NCI-H1105 treated with DMSO at 0.1 percent for 48 hours (cell line): Measurements from ENCODE around the gene LRRC46.

Experiments
- DNase-seq: peaks from one replicate; lab custom pipeline; 2025; lab: John Stamatoyannopoulos, UW

Gene LRRC46

DNA sequence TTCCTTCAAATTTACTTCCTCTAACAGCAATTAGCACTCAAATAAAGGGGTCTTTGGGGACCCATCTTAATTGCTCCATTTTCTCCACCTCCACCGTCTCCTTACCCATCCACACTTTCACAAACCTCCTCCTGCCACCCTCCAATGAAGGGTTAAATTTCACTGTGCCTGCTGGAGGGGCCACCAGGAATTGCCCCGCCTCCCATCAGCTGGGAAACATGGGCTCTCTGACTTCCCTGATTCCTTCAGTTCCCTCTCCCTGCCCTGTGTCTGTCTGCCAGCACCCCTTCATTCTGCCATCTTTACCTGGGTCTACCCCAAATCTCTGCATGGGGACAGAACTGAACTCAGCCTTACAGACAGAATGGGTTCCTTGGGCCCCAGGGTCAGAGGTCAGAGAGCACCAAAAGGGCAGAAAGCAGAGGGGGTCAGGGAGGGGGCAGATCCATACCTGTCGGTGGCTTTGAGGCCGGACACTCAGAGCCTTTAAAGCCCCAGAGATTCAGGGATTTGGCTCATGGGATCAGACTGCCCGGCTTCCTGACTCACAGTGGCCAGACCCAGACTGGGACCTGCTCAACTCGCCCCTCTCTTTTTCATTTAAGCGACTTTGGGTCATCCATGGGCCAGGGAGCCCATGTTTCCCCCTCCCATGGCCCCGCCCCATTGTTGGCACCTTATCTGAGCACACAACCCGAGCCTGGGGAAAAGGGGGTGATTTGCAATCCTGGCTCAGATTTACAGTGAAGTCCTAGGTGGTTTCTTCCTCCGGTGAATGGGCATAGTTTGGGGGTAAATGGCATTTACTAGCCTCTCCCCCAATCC is 46.9 kb downstream of the LRRC46 start:
- no peak for DNase-seq

DNA sequence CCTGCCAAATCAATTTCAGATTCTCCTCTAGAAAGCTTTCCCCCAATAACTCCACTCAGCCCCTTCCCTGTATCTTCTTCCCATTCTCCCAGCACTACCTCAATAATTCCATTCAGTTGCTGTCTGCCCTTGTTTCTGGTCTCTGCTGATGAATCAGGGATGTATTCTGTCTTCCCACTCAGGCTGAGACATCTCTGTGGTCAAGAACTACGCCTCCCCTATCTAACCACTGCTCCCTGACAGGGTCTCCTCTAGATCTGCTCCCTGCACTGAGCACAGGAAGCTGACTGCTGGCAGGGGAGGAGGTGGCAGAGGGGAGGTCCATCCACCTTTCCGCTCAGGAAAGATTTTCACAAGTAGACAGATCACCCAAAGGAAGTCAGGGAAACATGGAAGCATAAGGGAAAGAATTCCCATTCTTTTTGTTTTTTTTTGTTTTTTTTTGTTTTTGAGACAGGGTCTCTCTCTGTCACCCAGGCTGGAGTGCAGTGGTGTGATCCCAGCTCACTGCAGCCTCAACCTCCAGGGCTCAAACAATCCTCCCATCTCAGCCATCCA is 47.6 kb downstream of the LRRC46 start:
- DNase-seq, result no peak

DNA sequence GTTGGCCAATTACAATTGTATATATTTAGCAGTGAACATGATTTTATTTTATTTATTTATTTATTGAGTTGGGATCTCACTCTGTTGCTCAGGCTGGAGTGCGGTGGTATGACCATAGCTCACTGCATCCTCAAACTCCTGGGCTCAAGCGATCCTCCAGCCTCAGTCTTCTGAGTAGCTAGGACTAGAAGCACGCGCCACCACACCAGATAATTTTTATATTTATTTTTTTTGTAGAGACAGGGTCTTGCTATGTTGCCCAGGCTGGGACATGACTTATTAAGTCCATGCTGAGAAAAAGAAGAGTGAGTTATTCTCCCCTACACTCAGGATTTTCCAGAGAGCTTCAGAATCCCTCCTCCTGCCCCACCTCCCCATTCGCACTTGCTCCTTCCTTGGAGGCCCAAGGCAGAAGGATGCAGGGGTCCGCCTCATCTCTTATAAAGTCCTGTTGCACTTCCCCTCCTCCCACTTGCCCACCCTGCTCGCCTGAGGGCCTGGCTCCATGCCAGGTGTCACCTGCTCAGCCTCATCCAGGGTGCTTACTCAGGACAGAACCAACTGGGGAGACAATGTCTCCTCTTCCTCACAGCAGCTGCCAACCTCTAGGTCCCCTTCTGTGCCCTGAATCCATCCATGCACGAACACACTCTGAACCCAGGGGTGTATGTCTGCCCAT is 48.4 kb downstream of the LRRC46 start:
- DNase-seq, result no peak

DNA sequence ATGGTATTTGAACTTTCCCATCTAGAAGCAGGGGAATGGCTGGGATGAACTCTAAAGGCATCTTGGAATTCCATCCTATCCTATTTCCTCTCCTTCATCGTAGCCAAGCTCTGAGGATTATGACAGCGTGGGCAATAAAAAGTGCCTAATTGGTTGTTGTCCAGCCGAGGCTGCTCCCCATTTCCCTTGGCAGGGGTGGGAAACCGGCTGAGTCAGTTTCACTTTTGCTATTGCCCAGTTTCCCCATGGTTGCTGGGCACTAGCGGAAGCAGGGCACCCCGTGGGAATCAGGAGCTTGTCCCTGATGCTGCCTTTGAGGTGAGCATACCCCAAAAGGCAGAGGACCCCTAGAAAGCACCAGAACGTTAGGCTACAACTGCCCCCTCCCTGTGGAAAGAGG is 50.8 kb downstream of the LRRC46 start:
- DNase-seq, result no peak

DNA sequence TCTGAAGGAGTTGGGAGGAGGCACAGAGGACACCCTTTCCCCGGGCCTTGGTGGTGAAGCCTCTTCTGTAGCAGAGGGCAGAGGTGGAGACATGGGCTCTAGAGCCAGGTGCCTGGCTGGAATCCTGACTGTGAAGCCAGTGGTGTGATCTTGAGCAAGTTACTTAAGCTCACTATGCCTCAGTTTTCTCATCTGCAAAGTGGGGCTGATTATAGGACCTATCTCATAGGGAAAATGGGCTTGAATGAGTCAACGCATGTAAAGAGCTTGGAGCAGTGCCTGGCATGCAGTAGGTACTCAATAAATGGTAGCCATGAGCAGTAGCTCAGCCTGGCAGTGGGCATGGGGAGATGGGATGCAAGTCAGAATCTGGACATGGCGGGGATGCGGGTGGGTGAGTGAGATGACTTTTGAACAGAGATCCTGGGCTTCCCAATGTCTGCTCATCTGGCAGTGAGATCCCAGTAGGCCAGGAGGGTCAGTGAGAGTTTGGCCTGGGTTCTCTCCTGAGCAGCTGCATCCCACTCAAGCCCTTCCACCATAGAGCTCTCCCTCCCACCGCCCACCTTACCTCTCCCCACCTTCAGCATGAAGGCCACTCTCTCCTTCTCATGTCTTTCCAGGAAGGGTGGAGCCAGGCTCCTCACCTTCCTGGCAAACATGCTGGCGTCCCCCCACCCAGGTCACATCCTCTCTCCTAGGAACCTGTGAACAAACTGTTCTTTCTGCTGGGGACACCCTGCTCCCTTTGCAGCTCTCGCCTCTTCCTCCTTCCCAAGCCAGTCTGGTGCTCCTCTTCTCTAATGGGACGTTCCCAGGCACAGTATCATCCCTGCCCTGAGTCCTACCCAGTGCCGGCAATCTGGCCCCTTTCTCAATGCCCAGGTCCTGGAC is 51.5 kb downstream of the LRRC46 start:
- no peak for DNase-seq

DNA sequence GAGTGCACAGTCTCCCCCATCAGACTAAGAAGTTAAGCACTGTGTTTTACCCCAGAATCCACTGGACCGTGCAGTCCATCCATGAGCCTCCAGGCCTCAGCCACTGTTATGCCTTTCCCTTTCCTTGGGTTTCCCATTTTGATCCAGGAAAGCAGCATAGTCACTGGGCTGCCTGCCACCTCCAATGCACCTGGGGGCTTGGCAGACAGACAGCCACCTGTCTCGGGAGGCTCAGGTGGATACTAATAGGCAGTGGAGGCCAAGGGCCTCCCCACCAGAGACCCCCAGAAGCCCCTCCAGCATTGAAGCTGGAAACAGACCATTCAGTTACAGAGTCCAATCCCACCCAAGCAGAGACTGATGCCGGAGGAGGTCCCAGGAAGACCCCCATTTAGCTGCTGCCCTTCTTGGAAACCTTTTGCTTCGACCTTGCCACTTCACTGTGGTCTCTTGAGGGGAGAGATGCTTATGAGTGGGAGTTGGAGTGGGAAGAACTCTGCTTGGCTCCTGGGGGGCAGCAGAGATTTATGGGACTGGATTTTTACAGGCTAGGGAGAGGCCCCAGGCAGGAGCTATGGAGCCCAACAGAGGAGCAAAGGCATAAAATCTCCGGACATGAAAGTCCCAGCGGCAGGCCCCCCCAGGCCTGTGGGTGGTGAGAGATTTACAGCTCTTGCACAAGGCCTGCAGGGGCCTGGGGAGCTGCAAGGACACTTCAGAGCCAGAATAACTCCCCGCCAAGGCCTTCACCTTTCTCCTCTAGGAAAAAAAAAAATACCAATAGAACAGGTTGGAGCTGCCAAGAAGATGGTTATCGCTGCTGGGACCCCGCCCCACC is 52.3 kb downstream of the LRRC46 start:
- DNase-seq, result peak; percentile 75

DNA sequence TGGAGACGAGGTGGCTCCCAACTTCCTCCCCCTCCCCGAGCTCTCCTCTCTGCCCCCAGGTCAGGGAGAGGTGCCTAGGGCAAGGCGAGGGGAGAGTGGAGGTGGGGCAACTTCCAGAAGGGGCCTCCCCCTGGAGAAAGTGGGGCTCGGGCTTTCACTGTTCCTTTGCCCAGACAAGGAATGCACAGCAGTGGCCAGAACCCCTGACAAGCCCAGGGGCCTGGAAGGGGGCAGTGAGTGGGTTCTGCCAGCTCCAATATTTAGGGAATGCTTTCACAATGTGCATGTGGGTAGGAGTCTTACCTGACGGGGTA is 52.9 kb downstream of the LRRC46 start:
- DNase-seq, result no peak

DNA sequence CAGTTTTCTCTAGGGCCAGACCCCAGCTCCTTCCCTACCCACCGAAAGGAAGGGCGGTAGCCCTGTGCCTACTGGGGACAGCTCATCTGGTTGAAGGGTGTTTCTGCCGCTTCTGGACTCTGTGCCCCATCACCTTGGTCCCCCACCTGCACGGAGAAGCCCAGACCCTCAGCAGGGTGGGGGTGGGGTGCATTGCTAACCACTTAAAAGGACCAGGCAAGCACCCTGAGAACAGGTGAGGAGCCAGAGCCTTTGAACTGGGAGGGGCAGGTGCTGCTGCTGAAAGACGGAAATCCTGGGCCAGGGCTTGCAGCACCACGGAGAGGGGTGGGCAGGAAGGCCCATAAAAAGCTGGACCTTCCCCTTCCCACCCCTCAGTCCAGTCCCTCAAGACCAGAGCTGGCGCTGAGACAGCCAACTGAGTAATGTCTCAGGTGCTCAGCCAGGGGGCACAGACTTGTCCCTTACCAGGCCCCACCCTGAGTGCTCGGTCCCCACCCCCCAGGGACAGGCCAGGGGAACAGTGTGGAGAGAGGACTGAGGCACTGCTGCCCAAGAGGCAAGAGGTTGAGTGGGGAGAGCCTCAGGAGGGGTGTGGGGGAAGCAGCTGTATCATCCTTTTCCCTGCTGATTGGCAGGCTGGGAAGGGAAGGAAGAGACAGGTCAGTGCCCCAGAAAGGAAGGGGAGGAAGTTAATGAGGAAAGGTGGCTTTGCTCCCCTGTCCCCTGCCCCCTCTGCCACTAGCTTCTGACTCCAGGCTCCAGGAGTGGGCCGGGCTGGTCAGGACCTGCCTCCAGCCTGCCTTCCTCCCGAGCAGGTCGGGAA is 53.6 kb downstream of the LRRC46 start:
- no peak for DNase-seq
